Stimulated activated CD4-positive, alpha-beta T cell treated with anti-CD3 and anti-CD28 coated beads, Interleukin-2, amount 100 ng/mL, for 24 hours (primary cell): ENCODE data around the gene LYSMD2.
"Not testable (repeated sequence)": the region's sequence is repeated elsewhere in the genome, so short reads cannot be mapped to it uniquely, and the experiment has no call there.

Experiments
- DNase-seq, 2 donors: peaks; one replicate each; pipeline ENCODE4 v3.0.0-alpha.2; 2020

The LYSMD2 gene, protein sequence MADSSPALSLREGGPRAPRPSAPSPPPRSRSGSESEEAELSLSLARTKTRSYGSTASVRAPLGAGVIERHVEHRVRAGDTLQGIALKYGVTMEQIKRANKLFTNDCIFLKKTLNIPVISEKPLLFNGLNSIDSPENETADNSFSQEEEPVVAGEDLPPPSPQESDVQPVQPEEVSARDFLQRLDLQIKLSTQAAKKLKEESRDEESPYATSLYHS

DNA sequence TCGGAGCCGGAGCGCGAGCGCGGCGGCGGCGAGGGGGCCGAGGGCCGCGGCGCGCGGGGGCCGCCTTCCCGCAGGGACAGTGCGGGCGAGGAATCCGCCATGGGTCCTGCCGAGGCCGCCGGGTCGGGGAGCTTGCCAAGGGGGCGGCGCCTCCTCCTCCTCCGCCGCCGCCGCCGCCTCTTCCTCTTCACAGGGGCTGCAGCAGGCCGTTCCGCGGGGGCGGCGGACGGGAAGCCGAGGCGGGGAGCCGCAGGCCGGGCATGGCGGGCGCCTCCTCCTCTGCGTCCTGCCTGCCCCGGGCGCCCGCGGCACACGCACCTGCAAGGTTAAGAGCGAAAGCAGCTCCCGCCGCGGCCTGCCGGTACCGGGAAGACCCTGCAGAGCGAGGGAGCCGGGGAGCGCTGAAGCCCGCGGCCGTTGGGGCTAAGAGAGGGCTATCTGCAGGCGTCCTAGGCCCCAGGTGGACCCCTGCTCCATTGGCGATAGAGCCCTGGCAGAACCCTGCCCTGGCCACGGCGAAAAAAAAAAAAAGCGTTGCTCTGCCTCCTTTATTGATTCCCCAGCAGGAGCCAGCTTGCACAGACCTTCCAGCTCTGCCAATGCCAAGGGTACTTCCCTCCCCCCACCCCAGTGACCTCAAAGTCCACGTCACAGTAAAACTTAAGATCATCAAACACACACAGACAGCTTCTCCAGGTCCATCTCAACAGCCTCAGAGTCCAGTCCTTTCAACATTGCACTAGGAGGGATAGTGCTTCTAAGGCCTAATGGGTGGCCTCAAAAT lies at the start of gene LYSMD2:
Gene LYSMD2, minus strand, starts transcription at position 134 of the 784 bp plus-strand sequence. Its CDS starts 33 bp downstream, at position 101.
- peak; percentile 64 to 76 for DNase-seq

DNA sequence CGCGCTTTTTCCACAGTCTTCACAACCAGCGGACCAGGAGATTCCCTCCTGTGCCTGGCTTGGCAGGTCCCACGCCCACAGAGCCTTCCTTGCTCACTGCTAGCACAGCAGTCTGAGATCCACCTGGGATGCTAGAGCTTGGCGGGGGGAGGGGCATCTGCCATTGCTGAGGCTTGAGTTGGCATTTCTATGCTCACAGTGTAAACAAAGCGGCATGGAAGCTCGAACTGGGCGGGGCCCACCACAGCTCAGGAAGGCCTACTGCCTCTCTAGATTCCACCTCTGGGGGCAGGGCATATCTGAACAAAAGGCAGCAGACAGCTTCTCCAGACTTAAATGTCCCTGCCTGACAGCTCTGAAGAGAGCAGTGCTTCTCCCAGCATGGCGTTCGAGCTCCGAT lies 49.7 kb upstream of the LYSMD2 start:
- not testable (repeated sequence) for DNase-seq

DNA sequence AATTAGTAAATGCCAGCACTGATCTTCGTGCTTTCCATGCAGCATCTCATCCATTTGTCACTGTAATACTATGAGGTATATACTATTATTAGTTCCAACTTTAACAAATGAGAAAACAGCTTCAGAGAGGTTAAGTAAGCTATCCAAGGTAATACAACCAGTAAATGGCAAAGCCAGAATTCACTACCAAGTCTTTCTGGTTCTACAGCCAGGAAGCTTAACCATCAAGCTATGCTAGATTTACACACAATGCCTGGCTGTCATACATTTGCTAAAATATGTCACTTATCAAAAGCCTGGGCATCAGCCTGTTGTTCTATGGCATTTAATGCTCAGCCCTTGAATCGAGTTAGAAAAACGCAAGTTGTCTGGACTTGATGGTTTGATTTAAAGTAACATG lies 46.5 kb upstream of the LYSMD2 start:
- no peak for DNase-seq

DNA sequence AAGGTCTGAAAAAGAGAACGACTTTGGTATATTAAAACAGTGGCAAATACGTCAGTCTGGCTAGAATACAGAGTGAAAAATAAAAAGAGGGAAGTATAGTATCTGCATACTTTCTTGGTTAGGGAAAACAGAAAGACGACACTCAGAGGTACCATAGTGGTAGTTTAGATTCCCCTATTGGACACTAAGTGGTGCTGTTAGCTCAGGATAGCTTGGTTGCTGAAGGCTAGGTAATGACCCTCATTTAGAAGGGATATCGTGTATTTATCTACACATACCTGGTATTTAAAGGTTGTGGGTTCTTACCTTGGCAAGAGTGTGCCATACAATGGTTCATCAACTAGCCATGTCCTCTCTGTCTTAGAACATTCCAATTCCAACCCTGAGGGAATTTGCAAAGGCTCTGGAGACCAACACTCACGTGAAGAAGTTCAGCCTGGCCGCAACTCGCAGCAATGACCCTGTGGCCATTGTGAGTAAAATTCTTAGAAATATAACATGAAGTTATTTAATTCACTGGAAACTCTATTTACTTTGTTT lies 45.0 kb upstream of the LYSMD2 start:
- no peak for DNase-seq

DNA sequence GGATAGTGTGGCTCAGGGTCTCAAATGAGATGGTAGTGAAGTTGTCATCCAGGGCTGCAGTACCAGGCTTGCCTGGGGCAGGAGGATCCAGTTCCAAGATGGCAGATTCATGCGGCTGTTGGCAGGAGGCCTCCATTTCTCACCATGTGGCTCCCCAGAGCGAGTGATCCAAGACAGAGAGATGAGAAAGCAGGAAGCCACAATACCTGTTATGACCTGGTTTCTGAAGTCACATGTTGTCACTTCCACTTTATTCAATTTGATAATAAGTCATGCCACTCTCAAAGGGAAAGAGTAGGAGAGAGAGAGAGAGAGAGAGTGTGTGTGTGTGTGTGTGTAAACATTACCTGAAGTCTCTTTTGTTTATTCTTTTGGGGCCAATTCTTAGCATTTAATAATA lies 44.1 kb upstream of the LYSMD2 start:
- no peak for DNase-seq

DNA sequence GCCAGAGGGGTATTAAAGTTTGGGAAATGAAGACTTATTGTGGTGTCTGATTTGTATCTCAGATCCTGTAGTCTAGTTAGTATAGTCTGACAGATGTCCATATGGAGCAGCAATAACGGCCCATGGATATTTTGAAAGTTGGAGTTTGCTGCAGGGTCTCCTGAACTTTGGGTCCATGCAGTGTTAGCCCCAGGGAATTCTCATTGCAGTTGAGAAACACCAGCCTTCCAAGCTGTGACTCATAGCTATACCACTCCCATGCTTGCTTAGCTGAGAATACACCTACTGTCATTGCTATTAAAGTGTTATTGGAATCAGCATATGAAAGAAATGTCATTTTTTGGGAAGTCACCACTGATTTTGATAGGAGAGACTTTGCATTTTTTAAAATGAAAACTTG lies 43.2 kb upstream of the LYSMD2 start:
- no peak for DNase-seq

DNA sequence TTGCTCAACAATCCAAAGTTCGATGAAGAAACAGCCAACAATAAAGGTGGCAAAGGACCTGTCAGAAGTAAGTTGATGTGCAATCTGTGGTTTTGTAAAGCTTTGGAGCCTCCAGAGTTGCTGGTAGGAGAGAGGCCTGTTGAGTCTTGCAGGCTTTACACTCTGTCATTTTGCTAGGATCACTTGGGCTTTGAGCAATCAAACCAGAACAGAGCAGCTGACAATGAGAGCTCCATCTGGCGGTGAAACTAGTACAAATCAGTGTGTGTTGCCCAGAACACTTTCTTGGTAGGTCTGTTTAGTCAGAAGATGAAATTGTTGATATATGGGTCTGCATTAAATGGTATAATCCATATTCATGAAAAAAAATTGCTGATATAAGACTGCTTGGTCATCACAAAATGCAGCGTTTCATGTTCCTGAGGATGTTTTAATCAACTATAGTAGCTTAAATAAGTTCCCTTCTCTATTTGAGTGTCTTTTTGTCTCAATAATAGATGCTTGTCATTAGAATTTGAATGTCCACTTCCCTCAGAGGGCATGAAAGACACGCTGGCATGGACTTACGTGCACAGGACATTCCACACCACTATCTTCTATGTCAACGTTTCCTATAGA lies 39.6 kb upstream of the LYSMD2 start:
- peak; percentile 58 to 65 for DNase-seq

DNA sequence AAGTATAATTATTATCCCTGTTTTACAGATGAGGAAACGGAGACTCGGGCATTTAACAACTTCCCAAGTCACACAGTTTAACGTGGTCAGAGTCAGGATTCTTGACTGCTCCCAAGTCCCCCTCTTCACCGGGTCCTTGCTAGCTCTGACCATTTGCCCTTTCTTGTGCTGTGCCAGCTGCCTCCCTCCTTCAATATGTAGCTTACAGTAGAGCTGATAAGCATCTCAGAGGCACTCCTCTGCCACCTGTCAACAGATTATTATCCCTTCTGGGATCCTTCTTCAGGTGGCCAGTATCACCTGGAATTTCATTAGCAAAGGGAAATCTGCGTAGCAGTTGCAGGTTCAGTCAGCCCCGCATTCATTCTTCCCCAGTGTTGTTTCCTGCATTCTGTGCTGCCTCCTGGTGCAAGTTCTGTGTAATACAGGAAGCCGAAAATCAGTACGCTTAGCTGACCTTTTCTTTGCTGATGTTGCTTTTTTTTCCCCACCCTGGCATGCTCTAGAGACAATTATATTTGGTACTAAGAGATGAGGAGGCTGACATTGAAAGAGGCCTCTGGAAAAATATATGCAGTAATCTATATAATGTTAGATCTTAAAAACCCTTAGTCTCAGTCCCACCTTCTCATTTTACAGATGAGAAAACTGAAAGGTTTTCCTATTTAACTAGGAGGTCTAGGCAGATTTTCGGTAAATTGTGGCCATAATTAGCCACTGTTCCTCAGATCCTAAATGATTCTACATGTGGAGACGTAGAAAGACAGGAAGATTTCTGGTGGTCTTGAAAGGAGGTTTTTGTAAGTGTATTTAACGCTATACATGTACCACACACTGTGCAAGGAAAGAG lies 38.7 kb upstream of the LYSMD2 start:
- DNase-seq: peak; percentile 43 to 49

DNA sequence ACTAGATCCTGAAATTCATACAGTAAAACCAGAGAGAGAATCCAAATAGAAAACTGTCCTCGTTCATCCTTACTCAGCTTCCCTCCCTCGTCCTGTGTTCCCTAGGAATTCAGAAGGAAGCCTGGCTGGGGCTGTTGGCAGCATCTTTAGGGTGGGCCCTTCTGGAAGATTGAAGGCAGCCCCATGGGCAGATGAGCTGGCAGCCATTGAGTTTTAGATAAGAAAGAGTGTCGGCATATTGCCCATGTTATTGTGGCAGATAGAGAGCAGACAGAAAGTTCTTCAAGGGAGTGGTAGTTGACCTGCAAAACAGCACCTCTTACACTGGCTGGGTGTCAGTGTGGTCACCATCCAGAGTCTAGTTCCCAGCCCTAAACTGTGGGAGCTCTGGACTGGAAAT lies 37.5 kb upstream of the LYSMD2 start:
- DNase-seq: no peak

DNA sequence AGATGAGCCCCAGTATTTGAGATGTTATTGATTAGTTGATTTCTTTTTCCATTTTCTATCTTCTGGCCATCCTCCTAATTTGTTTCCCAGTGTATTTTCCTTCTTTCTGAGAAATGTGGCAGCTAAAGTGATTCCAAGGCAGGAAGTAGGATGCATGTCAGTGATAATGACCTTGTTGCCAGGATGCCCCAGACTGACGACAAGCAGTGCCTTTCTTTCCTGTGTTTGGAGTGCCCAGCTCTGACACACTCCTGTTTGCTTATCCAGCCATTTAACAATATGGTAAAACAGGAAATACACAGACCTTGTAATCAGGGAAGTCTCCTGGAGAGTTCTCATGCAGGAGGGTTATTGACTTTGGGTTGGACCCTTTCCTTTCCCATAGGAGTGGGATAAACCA lies 34.3 kb upstream of the LYSMD2 start:
- DNase-seq: no peak

DNA sequence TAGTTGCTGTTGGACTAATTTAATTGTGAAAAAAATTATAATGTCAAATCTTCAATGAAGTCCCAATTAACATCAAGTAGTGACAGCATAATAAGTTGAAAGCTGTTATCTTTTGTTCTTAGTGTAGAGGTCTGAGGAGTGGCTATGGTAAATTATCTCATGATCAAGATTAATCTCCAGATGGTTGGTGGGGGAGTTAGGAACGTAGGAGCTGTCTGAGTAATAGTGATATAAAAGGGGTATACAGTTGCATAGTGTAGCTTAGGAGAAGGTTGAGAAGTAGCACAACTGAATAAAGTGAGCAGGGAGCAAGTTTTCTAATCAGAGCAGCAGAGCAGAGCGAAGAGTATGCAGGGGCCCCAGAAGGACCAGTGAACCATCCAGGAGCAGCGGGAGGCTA lies 33.4 kb upstream of the LYSMD2 start:
- DNase-seq: no peak

DNA sequence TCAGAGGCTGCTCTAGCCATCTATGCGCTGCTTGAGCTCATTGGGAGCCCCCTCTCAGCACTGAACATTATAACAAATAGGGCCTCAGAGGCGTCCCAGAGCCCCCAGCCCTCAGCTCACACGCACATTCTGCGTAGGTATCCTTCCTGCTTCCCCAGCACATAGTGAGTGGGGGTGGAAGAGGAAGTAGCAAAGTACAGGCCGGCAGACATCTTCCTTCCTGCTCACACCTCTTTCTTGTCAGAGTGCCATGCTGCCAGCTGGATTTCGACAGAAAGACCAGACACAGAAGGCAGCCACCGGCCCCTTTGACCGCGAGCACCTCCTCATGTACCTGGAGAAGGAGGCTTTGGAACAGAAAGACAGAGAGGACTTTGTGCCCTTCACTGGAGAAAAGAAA lies 30.6 kb upstream of the LYSMD2 start:
- DNase-seq: no peak

DNA sequence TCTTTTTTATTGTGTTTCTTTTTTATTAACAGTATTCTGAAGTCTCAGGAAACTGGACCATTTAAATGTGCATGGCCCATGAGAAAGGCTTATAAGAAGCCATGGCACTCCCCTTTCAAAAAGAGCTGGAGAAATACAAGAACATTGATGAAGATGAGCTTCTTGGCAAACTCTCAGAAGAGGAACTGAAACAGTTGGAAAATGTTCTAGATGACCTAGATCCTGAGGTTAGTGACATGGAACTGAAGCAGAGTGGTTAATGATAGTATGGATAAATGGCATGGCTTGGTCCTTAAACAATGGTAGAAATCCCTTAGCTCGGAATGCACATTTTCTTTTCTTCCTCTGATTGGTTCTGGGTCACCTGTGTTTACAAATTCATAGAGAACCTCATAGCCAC lies 28.9 kb upstream of the LYSMD2 start:
- no peak for DNase-seq

DNA sequence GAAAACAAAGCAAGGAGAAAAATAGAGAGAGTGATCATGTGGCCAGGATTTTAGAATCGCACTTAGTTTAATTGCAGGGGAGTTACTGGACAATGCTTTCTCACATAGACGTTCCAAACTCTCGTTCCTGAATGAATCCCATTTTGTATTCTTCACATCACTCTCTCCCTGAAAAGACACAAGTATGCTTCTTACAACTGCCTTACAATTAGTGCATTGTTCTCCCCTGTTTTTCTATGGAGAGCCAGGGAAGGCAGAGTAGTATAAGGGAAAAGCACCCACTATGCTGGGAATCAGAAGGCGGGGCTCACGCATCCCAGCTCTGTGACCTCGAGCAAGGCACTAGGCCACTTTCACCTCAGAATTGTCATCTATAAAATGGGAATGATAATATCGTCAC lies 28.3 kb upstream of the LYSMD2 start:
- no peak for DNase-seq

DNA sequence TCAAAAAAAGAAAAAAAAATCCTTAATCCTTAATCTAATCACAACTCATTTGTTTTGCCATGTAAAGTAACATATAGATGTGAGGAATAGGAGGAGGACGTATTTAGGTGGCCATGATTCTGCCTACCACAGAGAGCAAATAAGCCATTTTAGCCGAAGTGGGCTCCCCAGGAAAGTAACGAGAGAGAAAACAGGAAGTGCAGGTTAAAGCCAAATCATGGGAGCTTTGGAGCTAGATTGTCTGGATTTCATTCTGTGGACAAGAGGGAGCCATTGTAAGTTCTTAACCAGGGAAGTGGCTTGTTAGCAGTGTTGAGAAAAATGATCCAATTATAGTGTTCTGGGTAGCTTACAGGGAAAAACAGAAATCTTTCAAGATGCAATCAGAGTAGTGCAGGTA lies 23.4 kb upstream of the LYSMD2 start:
- DNase-seq: no peak

DNA sequence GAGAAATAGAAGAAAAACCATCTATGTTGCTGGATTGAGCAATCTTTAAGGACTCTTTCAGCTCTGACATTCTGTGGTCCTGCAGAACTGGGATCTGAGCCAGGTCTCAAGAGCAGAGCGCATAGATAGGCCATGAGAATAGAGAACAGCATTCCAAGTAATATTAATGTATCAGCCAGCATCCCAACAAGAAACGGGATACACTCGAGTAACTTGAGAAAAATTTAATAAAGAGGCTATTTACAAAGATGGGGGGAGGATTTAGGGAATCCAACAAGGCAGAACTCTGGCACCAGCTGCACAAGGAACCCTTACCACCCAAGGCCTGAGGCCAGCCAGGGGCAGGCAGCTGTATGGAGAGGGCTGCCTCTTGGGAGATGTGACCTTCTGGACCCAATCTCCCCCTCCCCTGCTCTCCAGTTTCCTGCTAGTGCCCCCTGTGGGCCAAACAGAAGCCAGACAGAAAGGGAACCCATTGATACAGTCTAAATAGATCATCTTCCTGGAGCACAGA lies 22.2 kb upstream of the LYSMD2 start:
- no peak for DNase-seq

DNA sequence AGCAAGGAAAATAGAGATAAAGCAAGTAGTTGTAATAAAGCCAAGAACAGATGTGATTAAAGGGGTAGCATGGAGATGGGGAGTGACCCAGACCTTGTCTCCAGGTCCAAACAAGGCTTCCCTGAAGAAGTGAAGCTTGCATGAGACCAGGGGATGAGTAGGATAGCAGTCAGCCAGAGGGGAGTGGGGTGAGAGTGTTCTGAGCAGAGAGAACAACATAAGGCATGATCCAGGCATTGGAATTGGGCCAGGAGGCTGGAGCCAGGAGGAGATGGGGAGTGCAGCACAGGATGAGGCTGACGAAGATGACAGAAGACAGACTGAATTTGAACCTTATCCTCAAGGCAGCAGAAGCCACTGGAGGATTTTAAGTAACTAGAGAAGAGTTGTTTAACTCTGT lies 21.2 kb upstream of the LYSMD2 start:
- no peak for DNase-seq

DNA sequence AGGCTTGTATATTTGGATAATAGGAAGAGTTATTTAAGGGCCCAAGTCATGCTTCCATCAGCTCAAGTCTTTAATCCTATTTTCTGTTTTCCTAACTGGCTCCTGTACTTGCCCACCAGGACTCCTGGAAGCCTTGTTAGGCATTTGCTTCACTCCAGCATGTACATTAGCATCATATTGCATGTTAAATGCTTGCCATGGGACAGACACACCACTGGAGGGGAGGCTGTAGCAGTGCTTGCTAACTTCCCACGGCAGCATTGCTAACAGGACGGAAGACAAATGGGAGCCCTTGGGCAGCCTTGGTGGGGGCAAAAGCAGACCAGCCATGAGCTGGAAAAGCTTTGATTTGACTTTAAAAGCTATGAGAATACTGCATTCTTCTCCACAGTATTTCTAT lies 20.0 kb upstream of the LYSMD2 start:
- DNase-seq: no peak

DNA sequence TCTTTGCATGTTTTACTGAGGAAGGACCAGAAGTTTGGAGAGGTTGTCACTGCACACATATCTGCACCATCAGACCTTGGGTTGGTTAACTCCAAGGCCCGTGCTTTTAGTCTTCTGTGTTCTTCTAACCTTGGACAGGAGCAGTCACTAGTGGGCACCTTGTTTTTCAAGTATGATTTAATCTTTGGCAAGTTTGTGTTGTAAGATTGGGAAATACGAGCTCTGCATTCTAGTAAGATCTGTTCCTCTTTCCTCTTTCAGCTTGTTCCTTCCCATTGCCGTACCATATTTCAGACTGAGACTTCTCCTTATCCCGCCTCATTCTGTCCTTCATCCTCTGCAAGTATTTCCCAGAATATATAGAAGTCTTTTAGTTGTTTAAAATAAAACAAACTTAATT lies 19.0 kb upstream of the LYSMD2 start:
- DNase-seq: no peak

DNA sequence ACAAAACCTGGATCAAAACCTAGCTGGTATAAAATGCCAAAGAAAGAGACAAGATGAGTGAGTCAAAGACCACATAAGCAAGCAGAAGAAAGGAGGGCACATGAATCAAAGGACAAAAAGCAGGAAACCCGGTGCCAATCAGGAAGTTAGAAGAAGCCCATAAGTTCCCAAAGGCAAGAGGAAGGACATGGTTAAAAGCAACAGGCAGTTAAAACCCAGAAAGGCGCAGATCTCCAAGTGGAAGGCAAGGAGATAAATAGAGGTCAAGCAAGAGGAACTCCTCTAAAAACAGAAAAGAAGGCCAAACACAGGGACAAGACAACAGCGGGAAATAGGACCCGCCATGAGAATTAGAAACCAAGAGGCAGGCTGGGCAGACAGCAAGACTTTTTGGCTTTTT lies 18.3 kb upstream of the LYSMD2 start:
- DNase-seq: no peak

DNA sequence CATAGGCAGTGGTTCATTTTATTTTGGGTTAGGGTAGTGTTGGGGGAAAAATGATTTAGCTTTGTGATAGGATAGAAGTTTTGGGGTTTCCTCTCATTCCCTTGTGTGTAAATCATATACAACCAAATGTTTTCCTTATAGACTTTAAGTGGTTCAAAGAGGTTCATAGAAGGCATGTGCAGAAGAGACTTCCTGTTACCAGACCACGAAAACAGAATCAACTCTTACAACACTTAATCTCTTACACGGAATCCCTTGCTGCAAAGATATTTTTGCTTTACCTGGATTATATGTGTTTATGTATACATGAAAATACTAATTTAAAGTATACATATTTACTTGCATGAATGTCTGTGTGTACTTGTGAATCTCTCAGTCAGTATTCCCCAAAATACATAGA lies 16.8 kb upstream of the LYSMD2 start:
- DNase-seq: no peak

DNA sequence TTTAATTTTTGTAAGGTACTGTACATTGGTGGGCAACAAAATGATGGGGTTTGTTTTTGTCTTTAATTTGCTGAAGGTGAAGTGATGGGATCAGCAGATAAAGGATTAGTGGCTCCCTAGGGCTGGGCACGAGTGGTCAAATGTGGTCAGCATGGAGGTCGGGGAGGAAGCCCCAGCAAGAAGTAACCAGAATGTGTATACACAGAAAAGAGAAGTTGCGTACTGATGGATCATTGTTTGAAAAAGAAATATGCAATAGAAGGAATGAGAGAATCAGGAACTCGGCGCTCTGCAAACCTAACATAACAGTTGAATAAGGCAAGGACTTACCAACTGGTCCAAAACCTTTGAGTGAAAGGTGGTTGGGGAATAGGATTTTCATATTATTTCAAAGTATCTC lies 15.4 kb upstream of the LYSMD2 start:
- no peak for DNase-seq
